Heart right ventricle (tissue), 16 donors: ENCODE measurements around the gene GXYLT2. TPM values are rescaled to one million over a fixed set of nuclear protein-coding genes. Genes with fewer than 3 reads are reported as not detected.

Experiments used
- ATAC-seq, 8 donors: fragments of 200-7000 bp; cut with Tn5 transposase; one replicate each; pipeline ENCODE4 v1.9.1; 2020; ENCODE audit warnings: mild to moderate bottlenecking in 8 of 8, moderate library complexity in 8 of 8, moderate number of reproducible peaks in 1 of 8
- DNase-seq, 2 donors: peaks; one replicate each; pipeline ENCODE4 v3.0.0-alpha.2; 2020
- H3K27ac ChIP-seq, 10 donors: fragments of 200-600 bp; sonication (generic) in 2 of 10; one replicate each; pipeline versions ENCODE4 v1.5.0 to v1.8.0; 2020 to 2022; ENCODE audit warnings: mild to moderate bottlenecking in 3 of 10
- H3K27me3 ChIP-seq, 7 donors: fragments of 200-600 bp; one replicate each; pipeline ENCODE4 v1.8.0; 2021 to 2022; ENCODE audit warnings: mild to moderate bottlenecking in 2 of 7
- H3K36me3 ChIP-seq, 9 donors: fragments of 200-600 bp; sonication (generic) in 1 of 9; one replicate each; pipeline versions ENCODE4 v1.5.0 to v1.8.0; 2020 to 2022; ENCODE audit warnings: mild to moderate bottlenecking in 2 of 9
- H3K4me1 ChIP-seq, 9 donors: fragments of 200-600 bp; sonication (generic) in 1 of 9; one replicate each; pipeline versions ENCODE4 v1.5.0 to v1.8.0; 2020 to 2022; ENCODE audit warnings: mild to moderate bottlenecking in 4 of 9
- H3K4me3 ChIP-seq, 10 donors: fragments of 200-600 bp; sonication (generic) in 2 of 10; one replicate each; pipeline versions ENCODE4 v1.5.0 to v1.8.0; 2020 to 2022; ENCODE audit warnings: mild to moderate bottlenecking in 7 of 10, moderate library complexity in 2 of 10
- H3K9me3 ChIP-seq, 11 donors: fragments of 200-600 bp in 10 of 11; sonication (generic) in 2 of 11; one replicate each; pipeline versions ENCODE4 v1.5.0 to v1.8.0; 2013 to 2022; ENCODE audit warnings: mild to moderate bottlenecking in 2 of 11, control low read depth in 1 of 11, moderate library complexity in 1 of 11
- WGBS, 2 donors: extraction: QIAGEN DNeasy Blood & Tissue Kit; methylation state at CpG; one replicate each; pipeline ENCODE4 v1.1.7; 2013; ENCODE audit warnings: inconsistent platforms in 1 of 2; 5-methylcytosine and 5-hydroxymethylcytosine counted together
- intact Hi-C, 10 donors: fragments of 100-400 bp; cut with DNase I; formaldehyde crosslinking; loops; one replicate each; pipeline versions ENCODE4 v1.11.1 to v1.14.2; 2022
- polyA plus RNA-seq, 2 donors: library from polyadenylated mRNA; stranded (reverse); fragments of 200-250 nt; gene quantifications; one replicate each; pipeline ENCODE4 v1.2.3, GENCODE V29; 2013
- total RNA-seq, 10 donors: library from RNA; stranded (reverse); fragmentation: NEBNext Ultra II Directional in 3 of 10; extraction: Animal tissue kit (Norgen Biotek cat#: 25700) in 3 of 10; gene quantifications; one replicate each; pipeline versions ENCODE4 v1.2.1 to v1.2.4, GENCODE V29; 2021 to 2023
- TF ChIP-seq, protein P1 (sequence below), 9 donors: fragments of 200-600 bp; sonication (generic) in 2 of 9; IDR thresholded peaks; one replicate each; pipeline versions ENCODE4 v1.5.0 to v1.8.0; 2021 to 2022; ENCODE audit warnings: antibody characterized with exemption in 9 of 9, mild to moderate bottlenecking in 5 of 9, moderate library complexity in 1 of 9
- donor health status: Arrhythmogenic right ventricular cardiomyopathy.
- donor health status: ischemic (EF 13 %, LVEDD 7.1; RV severe dilation, severe dysfunction).
- donor health status: healthy with polysubstance abuse.
- donor health status: DM: no; HTN: yes; CAD: no.
- donor health status: DM: no; HTN: no; CAD: no.
- donor health status: ischemic (EF 25% LVEDD 6.9; RV normal size, moderate dysfunction).
- donor health status: ischemic (EF 25% LVEDD 5.7; RV mildly dilated, moderate dysfunction).
- donor health status: healthy.
- donor health status: DM: yes; HTN: yes; CAD: no.
- donor health status: Ischemic cardiomyopathy.
- donor health status: ischemic (EF 35%, LVEDD 5.7; RV mildly dilated, moderate dysfunction).
- donor health status: nonischemic (EF 11% LVEDD 7.7; RV severe dilation, severe dysfunction).
- donor health status: DM: yes; HTN: yes; CAD: no.
- donor health status: PGD.
- donor health status: ischemic (EF 29% LVEDD 5.4; RV normal size, mild dysfunction).
- donor health status: nonischemic (EF 23%, LVEDD 6.1; RV moderate dilation, normal function).

Gene GXYLT2
- total and polyA plus RNA-seq, 12 donors = 1.5 to 26.7 (median 13.9) TPM

GRCh38 chr3:72912532-72912931 is 24.7 kb downstream of the GXYLT2 start:
- peaks cover 0 to 13% (median 6%) of the 10 kb centered on the region in 9 donors for H3K4me1 ChIP-seq
- peaks cover 0 to 13% (median 0%) of the 10 kb centered on the region in 9 donors for H3K36me3 ChIP-seq
- ATAC-seq (no peak), DNase-seq (no peak)
- H3K27me3 ChIP-seq = no peaks in the 10 kb centered on the region
- H3K9me3 ChIP-seq = no peaks in the 10 kb centered on the region
- WGBS, 2 donors = 60 to 62% methylated on average over 2 of the region's 2 CpGs
- TF ChIP-seq, protein P1, sequence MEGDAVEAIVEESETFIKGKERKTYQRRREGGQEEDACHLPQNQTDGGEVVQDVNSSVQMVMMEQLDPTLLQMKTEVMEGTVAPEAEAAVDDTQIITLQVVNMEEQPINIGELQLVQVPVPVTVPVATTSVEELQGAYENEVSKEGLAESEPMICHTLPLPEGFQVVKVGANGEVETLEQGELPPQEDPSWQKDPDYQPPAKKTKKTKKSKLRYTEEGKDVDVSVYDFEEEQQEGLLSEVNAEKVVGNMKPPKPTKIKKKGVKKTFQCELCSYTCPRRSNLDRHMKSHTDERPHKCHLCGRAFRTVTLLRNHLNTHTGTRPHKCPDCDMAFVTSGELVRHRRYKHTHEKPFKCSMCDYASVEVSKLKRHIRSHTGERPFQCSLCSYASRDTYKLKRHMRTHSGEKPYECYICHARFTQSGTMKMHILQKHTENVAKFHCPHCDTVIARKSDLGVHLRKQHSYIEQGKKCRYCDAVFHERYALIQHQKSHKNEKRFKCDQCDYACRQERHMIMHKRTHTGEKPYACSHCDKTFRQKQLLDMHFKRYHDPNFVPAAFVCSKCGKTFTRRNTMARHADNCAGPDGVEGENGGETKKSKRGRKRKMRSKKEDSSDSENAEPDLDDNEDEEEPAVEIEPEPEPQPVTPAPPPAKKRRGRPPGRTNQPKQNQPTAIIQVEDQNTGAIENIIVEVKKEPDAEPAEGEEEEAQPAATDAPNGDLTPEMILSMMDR (IDR thresholded peaks at IDR 0.05) = no peak
- intact Hi-C loops = no loop called here
- no peak overlapping the region for H3K4me3 ChIP-seq
- H3K27ac ChIP-seq = no peak overlapping the region

DNA sequence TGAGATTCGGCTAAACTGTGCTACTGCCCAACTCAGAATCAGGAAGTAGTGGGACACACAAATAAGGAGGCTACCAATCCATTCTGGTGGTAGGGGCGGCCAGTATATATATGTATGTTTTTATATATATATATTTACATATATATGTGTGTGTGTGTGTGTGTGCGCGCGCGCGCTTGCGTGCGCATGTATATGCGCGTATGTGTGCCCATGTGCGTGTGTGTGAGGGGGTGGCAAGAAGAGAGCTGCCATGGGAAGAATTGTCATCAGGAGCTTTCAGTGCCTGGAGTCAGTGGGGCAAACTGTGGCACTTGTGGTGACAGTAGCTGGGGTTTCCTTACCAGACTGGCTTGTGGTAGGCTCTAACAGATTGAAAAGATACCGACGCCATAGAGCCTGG is 26.5 kb downstream of the GXYLT2 start:
- peaks cover 0 to 5% (median 0%) of the 10 kb centered on the region in 9 donors for H3K36me3 ChIP-seq
- intact Hi-C loops = no loop called here
- WGBS, 2 donors = 94 to 97% methylated on average over 14 of the region's 14 CpGs
- no peak for DNase-seq
- no peaks in the 10 kb centered on the region for H3K4me1 ChIP-seq
- no peak overlapping the region for H3K27ac ChIP-seq
- TF ChIP-seq, protein P1 (IDR thresholded peaks at IDR 0.05) = no peak
- no peaks in the 10 kb centered on the region for H3K9me3 ChIP-seq
- no peak for ATAC-seq
- no peaks in the 10 kb centered on the region for H3K27me3 ChIP-seq
- H3K4me3 ChIP-seq = no peak overlapping the region

GRCh38 chr3:72916250-72916649 is 28.4 kb downstream of the GXYLT2 start:
- WGBS, 2 donors = 92% methylated on average over 2 of the region's 2 CpGs
- no peaks in the 10 kb centered on the region for H3K4me1 ChIP-seq
- no peaks in the 10 kb centered on the region for H3K36me3 ChIP-seq
- no peak overlapping the region for H3K27ac ChIP-seq
- intact Hi-C loops = no loop called here
- TF ChIP-seq, protein P1 (IDR thresholded peaks at IDR 0.05) = no peak
- no peaks in the 10 kb centered on the region for H3K9me3 ChIP-seq
- DNase-seq (no peak), ATAC-seq (no peak)
- H3K27me3 ChIP-seq = no peaks in the 10 kb centered on the region
- H3K4me3 ChIP-seq = no peak overlapping the region

DNA sequence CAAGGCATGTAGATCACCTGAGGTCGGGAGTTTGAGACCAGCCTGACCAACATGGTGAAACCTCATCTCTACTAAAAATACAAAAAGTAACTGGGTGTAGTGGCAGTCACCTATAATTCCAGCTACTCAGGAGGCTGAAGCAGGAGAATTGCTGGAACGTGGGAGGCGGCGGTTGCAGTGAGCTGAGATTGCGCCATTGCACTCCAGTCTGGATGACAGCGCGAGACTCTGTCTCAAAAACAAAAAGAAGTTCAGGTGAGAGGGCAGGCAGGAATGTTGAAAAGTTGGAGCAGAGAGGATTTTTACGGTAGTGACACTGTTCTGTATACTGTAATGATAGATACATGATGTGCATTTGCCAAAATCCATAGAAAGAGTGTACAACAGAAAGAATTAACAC is 31.7 kb downstream of the GXYLT2 start:
- ATAC-seq (no peak), DNase-seq (no peak)
- WGBS, 2 donors = 96 to 97% methylated on average over 8 of the region's 8 CpGs
- H3K4me1 ChIP-seq = no peaks in the 10 kb centered on the region
- no peak overlapping the region for H3K4me3 ChIP-seq
- H3K27ac ChIP-seq = no peak overlapping the region
- no peaks in the 10 kb centered on the region for H3K27me3 ChIP-seq
- TF ChIP-seq, protein P1 (IDR thresholded peaks at IDR 0.05) = no peak
- no peaks in the 10 kb centered on the region for H3K9me3 ChIP-seq
- peaks cover 0 to 13% (median 0%) of the 10 kb centered on the region in 9 donors for H3K36me3 ChIP-seq
- intact Hi-C loops = no loop called here
